ENCODE data around the gene FIGLA.

FIGLA gene

GRCh38 chr2:70748002-70748784 is 42.2 kb downstream of the FIGLA start:
- Histone ChIP-seq H3K27ac (no peak overlapping the region), H3K36me3 (no peaks in the 10 kb centered on the region), H3K27me3 (peaks cover 34% of the 10 kb centered on the region), H3K4me3 (ENCODE audit: low read depth in 1 of 2, low read length in 1 of 2) (no peak overlapping the region), H3K9me3 (no peaks in the 10 kb centered on the region), H3K4me1 (ENCODE audit: control insufficient read depth in 1 of 2, insufficient read depth in 1 of 2, low read depth in 1 of 2, low read length in 1 of 2) (no peaks in the 10 kb centered on the region)
- TF ChIP-seq CTCF (IDR thresholded peaks at IDR 0.05), result no peak

GRCh38 chr2:70747284-70747683 is 43.2 kb downstream of the FIGLA start:
- Histone ChIP-seq H3K9me3 (no peaks in the 10 kb centered on the region), H3K4me1 (ENCODE audit: control insufficient read depth in 1 of 2, insufficient read depth in 1 of 2, low read depth in 1 of 2, low read length in 1 of 2) (no peaks in the 10 kb centered on the region), H3K36me3 (no peaks in the 10 kb centered on the region), H3K27ac (no peak overlapping the region), H3K27me3 (peaks cover 43% of the 10 kb centered on the region), H3K4me3 (ENCODE audit: low read depth in 1 of 2, low read length in 1 of 2) (no peak overlapping the region)
- no peak for TF ChIP-seq CTCF (IDR thresholded peaks at IDR 0.05)

GRCh38 chr2:70746094-70746974 is 44.1 kb downstream of the FIGLA start:
- H3K27ac ChIP-seq, result no peak overlapping the region
- TF ChIP-seq CTCF (IDR thresholded peaks at IDR 0.05), result no peak
- H3K36me3 ChIP-seq, result no peaks in the 10 kb centered on the region
- H3K4me1 ChIP-seq (ENCODE audit: control insufficient read depth in 1 of 2, insufficient read depth in 1 of 2, low read depth in 1 of 2, low read length in 1 of 2), result no peaks in the 10 kb centered on the region
- H3K9me3 ChIP-seq, result no peaks in the 10 kb centered on the region
- peaks cover 48% of the 10 kb centered on the region for H3K27me3 ChIP-seq
- H3K4me3 ChIP-seq (ENCODE audit: low read depth in 1 of 2, low read length in 1 of 2), result no peak overlapping the region

- Histone ChIP-seq H3K27ac (no peak overlapping the region), H3K36me3 (no peaks in the 10 kb centered on the region), H3K27me3 (peaks cover 52% of the 10 kb centered on the region), H3K4me3 (ENCODE audit: low read depth in 1 of 2, low read length in 1 of 2) (no peak overlapping the region), H3K9me3 (no peaks in the 10 kb centered on the region), H3K4me1 (ENCODE audit: control insufficient read depth in 1 of 2, insufficient read depth in 1 of 2, low read depth in 1 of 2, low read length in 1 of 2) (no peaks in the 10 kb centered on the region)
- TF ChIP-seq CTCF (IDR thresholded peaks at IDR 0.05), result no peak
Measured at GRCh38 chr2:70745276-70745825, 45.1 kb downstream of the FIGLA start.

DNA sequence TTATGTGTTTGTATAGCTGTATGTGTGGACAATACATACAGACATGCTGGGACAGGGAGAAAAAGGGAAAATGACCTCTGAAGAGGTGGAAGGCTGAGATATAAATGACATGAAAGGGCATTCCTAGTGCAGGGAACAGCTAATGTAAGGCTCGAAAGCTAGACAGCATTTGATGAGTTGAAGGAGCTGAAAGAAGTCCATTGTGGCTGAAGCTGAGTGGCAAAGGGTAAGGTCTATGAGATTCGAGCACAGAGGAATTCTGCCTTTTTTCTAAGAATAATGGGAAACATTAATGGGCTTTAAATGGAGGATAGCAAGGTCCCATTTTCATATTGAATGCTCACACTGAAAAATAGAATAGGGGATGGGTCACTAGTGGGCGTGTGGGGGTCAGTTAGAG is 46.0 kb downstream of the FIGLA start:
- no peaks in the 10 kb centered on the region for H3K36me3 ChIP-seq
- no peak overlapping the region for H3K27ac ChIP-seq
- no peak overlapping the region for H3K4me3 ChIP-seq (ENCODE audit: low read depth in 1 of 2, low read length in 1 of 2)
- H3K27me3 ChIP-seq, result peaks cover 51% of the 10 kb centered on the region
- no peaks in the 10 kb centered on the region for H3K9me3 ChIP-seq
- TF ChIP-seq CTCF (IDR thresholded peaks at IDR 0.05), result no peak
- no peaks in the 10 kb centered on the region for H3K4me1 ChIP-seq (ENCODE audit: control insufficient read depth in 1 of 2, insufficient read depth in 1 of 2, low read depth in 1 of 2, low read length in 1 of 2)

Data from neutrophil (primary cell).